ENCODE results near the gene FTCDNL1. TPM values are rescaled to one million over a fixed set of nuclear protein-coding genes. Genes with fewer than 3 reads are reported as not detected.

Gene FTCDNL1
- total RNA-seq, 1 experiment from 2014 or later, result 2.0 TPM

DNA sequence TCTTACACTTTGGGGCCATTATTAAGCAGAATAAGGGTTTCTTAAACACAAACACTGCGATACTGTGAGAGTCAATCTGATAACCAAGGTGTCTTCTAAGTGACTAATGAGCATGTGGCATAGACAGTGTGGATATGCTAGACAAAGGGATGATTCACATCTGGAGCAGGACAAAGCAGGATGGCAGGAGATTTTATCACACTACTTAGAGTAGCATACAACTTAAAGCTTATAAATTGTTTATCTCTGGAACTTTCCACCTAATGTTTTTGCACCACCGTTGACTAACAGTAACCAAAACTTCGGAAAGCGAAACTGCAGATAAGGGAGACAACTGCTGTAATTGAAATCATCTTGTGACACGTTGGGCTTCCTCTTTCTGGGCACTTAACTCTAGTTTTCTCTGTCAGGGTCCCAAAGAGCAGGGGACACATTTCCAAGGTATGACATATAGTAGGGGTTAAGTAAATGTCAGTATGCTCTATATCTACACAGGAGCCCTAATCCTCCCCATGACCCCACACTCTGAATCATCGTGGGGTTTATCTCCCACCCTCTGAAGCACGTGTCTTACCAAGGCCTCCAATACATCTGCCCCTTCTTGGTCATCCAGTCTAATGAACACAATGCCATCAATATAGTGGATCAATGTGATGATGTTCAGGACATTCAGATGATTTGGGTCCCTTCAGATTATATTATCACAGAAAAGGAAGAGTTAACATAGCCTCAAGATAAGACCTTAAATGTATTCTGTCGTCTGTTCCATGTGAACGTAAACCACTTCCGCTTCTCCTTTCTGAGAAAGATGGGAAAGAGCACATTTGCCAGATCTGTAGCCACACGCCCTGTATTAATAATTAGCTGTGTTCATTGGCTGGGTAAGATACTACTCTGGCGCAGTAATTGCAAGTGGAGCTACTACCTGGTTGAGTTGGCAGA lies 78.7 kb downstream of the FTCDNL1 start:
- no peaks in the 10 kb centered on the region for H3K9me3 Mint-ChIP-seq

More for the DNA sequence above, 78.7 kb downstream of the FTCDNL1 start:
- Histone ChIP-seq H3K56ac (ENCODE audit: insufficient read length, low read depth, low read length) (no peak overlapping the region), H3T11ph (ENCODE audit: low read length) (no peak overlapping the region), H3K27ac (ENCODE audit: insufficient read length, low read depth, low read length) (no peak overlapping the region), H2BK20ac (ENCODE audit: low read depth, low read length, poor library complexity, severe bottlenecking) (no peak overlapping the region), H2BK15ac (ENCODE audit: low read depth, low read length) (no peak overlapping the region), H3K4me1 (ENCODE audit: insufficient read depth, low read length) (no peaks in the 10 kb centered on the region; the same call in 1 of the 2 replicates), H2AK5ac (ENCODE audit: insufficient read length, low read length) (no peak overlapping the region), H2BK5ac (ENCODE audit: insufficient read length, low read length) (no peak overlapping the region), H3K23me2 (ENCODE audit: insufficient read length, low read depth, low read length, poor library complexity, severe bottlenecking) (no peaks in the 10 kb centered on the region), H3K14ac (ENCODE audit: insufficient read depth, low read length) (no peak overlapping the region), H3K18ac (ENCODE audit: insufficient read length, low read depth, low read length) (no peak overlapping the region), H3K9me3 (ENCODE audit: control insufficient read depth, low read depth, low read length) (no peaks in the 10 kb centered on the region), H3K9ac (ENCODE audit: extremely low read depth, insufficient read length, low read length) (no peak overlapping the region), H3K4me2 (ENCODE audit: insufficient read depth, insufficient read length, low read length) (no peak overlapping the region), H3K23ac (ENCODE audit: insufficient read length, low read depth, low read length) (no peak overlapping the region), H4K91ac (ENCODE audit: insufficient read length, low read depth, low read length) (no peak overlapping the region), H3K79me1 (ENCODE audit: insufficient read depth, low read depth, low read length, poor library complexity, severe bottlenecking) (no peaks in the 10 kb centered on the region), H2BK12ac (ENCODE audit: insufficient read length, low read depth, low read length) (no peak overlapping the region), H4K5ac (ENCODE audit: insufficient read length, low read depth, low read length) (no peak overlapping the region), H3K27me3 (ENCODE audit: insufficient read depth, low read length) (no peaks in the 10 kb centered on the region), H2AFZ (ENCODE audit: low read length) (no peak overlapping the region), H2BK120ac (ENCODE audit: low read depth, low read length, poor library complexity, severe bottlenecking) (no peak overlapping the region), H3K79me2 (ENCODE audit: insufficient read depth, low read length) (no peaks in the 10 kb centered on the region), H4K20me1 (ENCODE audit: control insufficient read depth, insufficient read depth, insufficient read length) (no peaks in the 10 kb centered on the region), H4K8ac (replicated peaks; ENCODE audit: insufficient read length, low read depth, low read length) (no peak overlapping the region), H3K4ac (ENCODE audit: low read depth, low read length) (no peak overlapping the region)
- no peaks in the 10 kb centered on the region for H3K36me3 Mint-ChIP-seq (ENCODE audit: insufficient read depth in 1 of 3, low read depth in 3 of 3)
- H3K27ac Mint-ChIP-seq, result no peak overlapping the region
- TF ChIP-seq, protein P1, sequence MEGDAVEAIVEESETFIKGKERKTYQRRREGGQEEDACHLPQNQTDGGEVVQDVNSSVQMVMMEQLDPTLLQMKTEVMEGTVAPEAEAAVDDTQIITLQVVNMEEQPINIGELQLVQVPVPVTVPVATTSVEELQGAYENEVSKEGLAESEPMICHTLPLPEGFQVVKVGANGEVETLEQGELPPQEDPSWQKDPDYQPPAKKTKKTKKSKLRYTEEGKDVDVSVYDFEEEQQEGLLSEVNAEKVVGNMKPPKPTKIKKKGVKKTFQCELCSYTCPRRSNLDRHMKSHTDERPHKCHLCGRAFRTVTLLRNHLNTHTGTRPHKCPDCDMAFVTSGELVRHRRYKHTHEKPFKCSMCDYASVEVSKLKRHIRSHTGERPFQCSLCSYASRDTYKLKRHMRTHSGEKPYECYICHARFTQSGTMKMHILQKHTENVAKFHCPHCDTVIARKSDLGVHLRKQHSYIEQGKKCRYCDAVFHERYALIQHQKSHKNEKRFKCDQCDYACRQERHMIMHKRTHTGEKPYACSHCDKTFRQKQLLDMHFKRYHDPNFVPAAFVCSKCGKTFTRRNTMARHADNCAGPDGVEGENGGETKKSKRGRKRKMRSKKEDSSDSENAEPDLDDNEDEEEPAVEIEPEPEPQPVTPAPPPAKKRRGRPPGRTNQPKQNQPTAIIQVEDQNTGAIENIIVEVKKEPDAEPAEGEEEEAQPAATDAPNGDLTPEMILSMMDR (conservative IDR thresholded peaks at IDR 0.05), result no peak
- H3K4me3 Mint-ChIP-seq, result no peak overlapping the region
- H3K4me1 Mint-ChIP-seq, result peaks cover 0 to 4% of the 10 kb centered on the region in 2 experiments; a peak in 1 of 4 replicates
- no peak for DNase-seq
- H3K27me3 Mint-ChIP-seq (ENCODE audit: low read depth), result peaks cover 4% of the 10 kb centered on the region
- WGBS (ENCODE audit: extremely low coverage, insufficient read length, low lambda C conversion rate), result no CpG with 5 or more reads among the region's 12 CpGs

Measured in H9 (cell line).